Retina (tissue), 1 donor: ENCODE measurements around the gene RARA.
"Not testable (repeated sequence)": the region's sequence is repeated elsewhere in the genome, so short reads cannot be mapped to it uniquely, and the experiment has no call there.

Experiments
- DNase-seq: peaks from one replicate; pipeline ENCODE4 v3.0.0-alpha.2; 2016

The RARA gene

GRCh38 chr17:40361063-40361924 is 52.3 kb downstream of the RARA start:
- no peak for DNase-seq

GRCh38 chr17:40361925-40362695 is 53.1 kb downstream of the RARA start:
- no peak for DNase-seq

- peak; percentile 87 for DNase-seq
These were observed 53.7 kb downstream of the RARA start for GRCh38 chr17:40362696-40363110.

- peak; percentile 77 for DNase-seq
These were observed 54.3 kb downstream of the RARA start for GRCh38 chr17:40363111-40363827.

GRCh38 chr17:40364121-40364861 is 55.3 kb downstream of the RARA start, which contains the start of gene GJD3:
Gene GJD3, minus strand, starts transcription at chr17:40364737. Its CDS starts 922 bp downstream, at chr17:40363815.
- DNase-seq = no peak

- DNase-seq = no peak
These were observed 55.9 kb downstream of the RARA start for GRCh38 chr17:40364906-40365305.

- DNase-seq = no peak
These were observed 57.3 kb downstream of the RARA start for GRCh38 chr17:40366076-40366860.

- no peak for DNase-seq
These were observed 58.0 kb downstream of the RARA start for GRCh38 chr17:40366861-40367518.

GRCh38 chr17:40367728-40368127 is 58.7 kb downstream of the RARA start:
- DNase-seq = not testable (repeated sequence)

GRCh38 chr17:40369923-40370322 is 60.9 kb downstream of the RARA start:
- no peak for DNase-seq

GRCh38 chr17:40371261-40371929 is 62.4 kb downstream of the RARA start:
- no peak for DNase-seq

- DNase-seq = no peak
These were observed 63.1 kb downstream of the RARA start for GRCh38 chr17:40372031-40372430.

GRCh38 chr17:40372644-40373043 is 63.7 kb downstream of the RARA start:
- DNase-seq = not testable (repeated sequence)

- no peak for DNase-seq
These were observed 64.3 kb downstream of the RARA start for GRCh38 chr17:40373324-40373723.

GRCh38 chr17:40373999-40374398 is 65.0 kb downstream of the RARA start:
- no peak for DNase-seq

- no peak for DNase-seq
These were observed 66.0 kb downstream of the RARA start for GRCh38 chr17:40374821-40375498.

GRCh38 chr17:40375786-40376185 is 66.8 kb downstream of the RARA start:
- DNase-seq = not testable (repeated sequence)

GRCh38 chr17:40376541-40376940 is 67.6 kb downstream of the RARA start:
- not testable (repeated sequence) for DNase-seq

GRCh38 chr17:40377832-40378231 is 68.9 kb downstream of the RARA start:
- DNase-seq = no peak

GRCh38 chr17:40378966-40379365 is 70.0 kb downstream of the RARA start:
- no peak for DNase-seq
